Activated B cell treated with CpG ODN at 0.5 μM for 24 hours (primary cell): Measurements from ENCODE around the gene ORMDL2. TPM values are rescaled to one million over a fixed set of nuclear protein-coding genes. Genes with fewer than 3 reads are reported as not detected.

ENCODE experiments used
- ATAC-seq: fragments of 200-7000 bp; cut with Tn5 transposase; one replicate; pipeline ENCODE4 v1.10.0; 2021; ENCODE audit warnings: low read depth, mild to moderate bottlenecking, moderate library complexity
- CTCF ChIA-PET: fragments of 350-600 bp; sonication (Branson Sonifier 250); formaldehyde crosslinking; loops from one replicate; lab custom pipeline; 2021; ENCODE audit warnings: antibody characterized with exemption; lab: Charles Lee
- POLR2A ChIA-PET: fragments of 350-600 bp; sonication (Branson Sonifier 250); formaldehyde crosslinking; loops from one replicate; lab custom pipeline; 2021; ENCODE audit warnings: antibody characterized with exemption; lab: Charles Lee
- DNase-seq: peaks from one replicate; pipeline ENCODE4 v3.0.0; 2022
- H3K27ac Mint-ChIP-seq: one replicate; pipeline ENCODE4 v1.8.0; 2020; ENCODE audit warnings: mixed read lengths
- H3K27me3 Mint-ChIP-seq: one replicate; pipeline ENCODE4 v1.8.0; 2021; ENCODE audit warnings: mixed read lengths
- H3K36me3 Mint-ChIP-seq: one replicate; pipeline ENCODE4 v1.8.0; 2021; ENCODE audit warnings: low read depth, mixed read lengths
- H3K4me1 Mint-ChIP-seq: one replicate; pipeline ENCODE4 v1.8.0; 2021; ENCODE audit warnings: mixed read lengths
- H3K4me3 Mint-ChIP-seq: one replicate; pipeline ENCODE4 v1.8.0; 2020; ENCODE audit warnings: mild to moderate bottlenecking, mixed read lengths
- H3K9me3 Mint-ChIP-seq: one replicate; pipeline ENCODE4 v1.8.0; 2020; ENCODE audit warnings: mixed read lengths
- CTCF ChIP-seq: fragments of 200-600 bp; IDR thresholded peaks from one replicate; pipeline ENCODE4 v1.8.0; 2022; ENCODE audit warnings: antibody characterized with exemption, mild to moderate bottlenecking
- intact Hi-C: fragments of 100-400 bp; cut with micrococcal nuclease; formaldehyde crosslinking; loops from one replicate; pipeline ENCODE4 v1.15.1; 2024
- total RNA-seq: library from RNA; stranded (reverse); gene quantifications from 2 replicates; pipeline ENCODE4 v1.2.3, GENCODE V29; 2022

ORMDL2 gene
- total RNA-seq = 68.0 and 70.9 TPM in 2 replicates

GRCh38 chr12:55817345-55818139 lies at the start of gene ORMDL2, which contains the start of gene SARNP:
Gene ORMDL2 (plus strand): TSS chr12:55818041. CDS start chr12:55819000, 959 bp downstream.
Gene SARNP (minus strand): TSS chr12:55817724. CDS start chr12:55817701, 23 bp downstream.
- no peak for TF ChIP-seq CTCF
- POLR2A ChIA-PET = interaction anchor here (0.5 to 2.8 kb wide), 33 partner anchors 10 to 1703 kb away, joined by 3 to 166 read pairs (median 5); partner anchors contain the start of genes BLOC1S1, CD63, CNPY2 and DDIT3
- peaks cover 57% of the 10 kb centered on the region for H3K36me3 Mint-ChIP-seq

GRCh38 chr12:55771736-55772135 lies 46.1 kb upstream of the ORMDL2 start:
- no peak for TF ChIP-seq CTCF
- Mint-ChIP-seq H3K36me3 (peaks cover 58% of the 10 kb centered on the region), H3K27ac (no peak overlapping the region), H3K4me1 (peaks cover 2% of the 10 kb centered on the region), H3K4me3 (no peak overlapping the region), H3K9me3 (no peaks in the 10 kb centered on the region), H3K27me3 (no peaks in the 10 kb centered on the region)
- DNase-seq (no peak), ATAC-seq (no peak)
- POLR2A ChIA-PET = no interaction called here
- intact Hi-C loops = no loop called here
- CTCF ChIA-PET = no interaction called here

More at GRCh38 chr12:55817345-55818139, at the start of gene ORMDL2, which contains the start of gene SARNP:
- Mint-ChIP-seq H3K4me1 (peaks cover 21% of the 10 kb centered on the region), H3K27ac (no peak within 1 kb of the TSS), H3K9me3 (no peaks in the 10 kb centered on the region), H3K27me3 (no peaks in the 10 kb centered on the region), H3K4me3 (no peak within 1 kb of the TSS)
- ATAC-seq (peak; percentile 94), DNase-seq (peak; percentile 80)
- intact Hi-C loops = loop anchor here (1.0 to 10.0 kb wide), 8 partner anchors 12 to 833 kb away; partner anchors contain the start of genes DNAJC14, RPL41, RPS26 and TESPA1
- CTCF ChIA-PET = interaction anchor here (0.5 to 3.2 kb wide), 10 partner anchors 21 to 230 kb away, joined by 3 to 19 read pairs (median 3); partner anchors contain the start of gene PYM1

- peak overlapping the region; percentile 10 for H3K27ac Mint-ChIP-seq
- H3K4me3 Mint-ChIP-seq = no peak overlapping the region
- H3K36me3 Mint-ChIP-seq = peaks cover 59% of the 10 kb centered on the region
- intact Hi-C loops = no loop called here
- no peak for TF ChIP-seq CTCF
- no peak for ATAC-seq
- H3K9me3 Mint-ChIP-seq = no peaks in the 10 kb centered on the region
- no peak for DNase-seq
- ChIA-PET POLR2A (no interaction called here), CTCF (no interaction called here)
- peaks cover 2% of the 10 kb centered on the region for H3K4me1 Mint-ChIP-seq
- H3K27me3 Mint-ChIP-seq = no peaks in the 10 kb centered on the region
Measured at GRCh38 chr12:55777856-55778255, 40.0 kb upstream of the ORMDL2 start.

GRCh38 chr12:55780685-55781084 lies 37.2 kb upstream of the ORMDL2 start:
- ChIA-PET CTCF (no interaction called here), POLR2A (interaction anchor here (0.7 kb wide), 1 partner anchor 329 kb away, joined by 7 read pairs; no protein-coding TSS in a partner anchor)
- intact Hi-C loops = no loop called here
- no peaks in the 10 kb centered on the region for H3K9me3 Mint-ChIP-seq
- H3K27me3 Mint-ChIP-seq = no peaks in the 10 kb centered on the region
- no peak overlapping the region for H3K4me3 Mint-ChIP-seq
- ATAC-seq (no peak), DNase-seq (no peak)
- H3K36me3 Mint-ChIP-seq = peaks cover 74% of the 10 kb centered on the region
- H3K27ac Mint-ChIP-seq = no peak overlapping the region
- peaks cover under 1% of the 10 kb centered on the region for H3K4me1 Mint-ChIP-seq
- no peak for TF ChIP-seq CTCF

- POLR2A ChIA-PET = no interaction called here
- peaks cover 84% of the 10 kb centered on the region for H3K36me3 Mint-ChIP-seq
- no peaks in the 10 kb centered on the region for H3K9me3 Mint-ChIP-seq
- DNase-seq = no peak
- intact Hi-C loops = no loop called here
- ATAC-seq = no peak
- CTCF ChIA-PET = interaction anchor here (1.4 kb wide), 1 partner anchor 130 kb away, joined by 3 read pairs; no protein-coding TSS in a partner anchor
- no peak overlapping the region for H3K4me3 Mint-ChIP-seq
- TF ChIP-seq CTCF = no peak
- H3K27me3 Mint-ChIP-seq = no peaks in the 10 kb centered on the region
- no peak overlapping the region for H3K27ac Mint-ChIP-seq
- no peaks in the 10 kb centered on the region for H3K4me1 Mint-ChIP-seq
Measured at GRCh38 chr12:55788546-55788945, 29.3 kb upstream of the ORMDL2 start.
